IMR-90 (cell line): ENCODE data around the gene MASP2. TPM values are rescaled to one million over a fixed set of nuclear protein-coding genes. Genes with fewer than 3 reads are reported as not detected.
"Not testable (repeated sequence)": the region's sequence is repeated elsewhere in the genome, so short reads cannot be mapped to it uniquely, and the experiment has no call there.

Source experiments
- ATAC-seq: fragments of 200-7000 bp; cut with Tn5 transposase; 2 replicates; pipeline ENCODE4 v1.9.1; 2020; ENCODE audit warnings: low read depth, mild to moderate bottlenecking, moderate library complexity
- BruUV-seq: library from RNA; stranded (reverse); fragments of 400-500 nt; replicated peaks from 2 replicates; lab custom pipeline; 2021; lab: Mats Ljungman, UMichigan
- CTCF ChIA-PET: fragments of 300-600 bp; formaldehyde crosslinking; extraction: SDS; loops from one replicate; lab custom pipeline; 2021; ENCODE audit warnings: antibody characterized with exemption; lab: Yijun Ruan, JAX
- POLR2A ChIA-PET: fragments of 300-600 bp; sonication (Branson Sonifier 250); formaldehyde crosslinking; loops from one replicate; lab custom pipeline; 2022; ENCODE audit warnings: antibody characterized with exemption; ENCODE audit not compliant: unreplicated experiment; lab: Charles Lee
- DNase-seq: peaks from one replicate; pipeline ENCODE4 v3.0.0; 2013
- H2AFZ ChIP-seq: replicated peaks from 2 replicates; pipeline ENCODE3; 2013; ENCODE audit warnings: low read length, mild to moderate bottlenecking; ENCODE audit not compliant: poor library complexity
- H2AK5ac ChIP-seq: 2 replicates; pipeline ENCODE4 v1.6.1; 2013; ENCODE audit warnings: low read depth, low read length, inconsistent platforms
- H2AK9ac ChIP-seq: replicated peaks from 2 replicates; pipeline ENCODE3; 2013; ENCODE audit warnings: mild to moderate bottlenecking, low read depth, low read length, moderate library complexity; ENCODE audit not compliant: poor library complexity
- H2BK120ac ChIP-seq: 2 replicates; pipeline ENCODE4 v1.6.1; 2013; ENCODE audit warnings: low read depth, low read length, inconsistent platforms
- H2BK15ac ChIP-seq: 3 replicates; pipeline ENCODE4 v1.6.1; 2013; ENCODE audit warnings: low read depth, low read length, inconsistent platforms
- H2BK20ac ChIP-seq: 2 replicates; pipeline ENCODE4 v1.6.1; 2013; ENCODE audit warnings: low read depth, mild to moderate bottlenecking, inconsistent platforms, low read length, moderate library complexity
- H2BK5ac ChIP-seq: 2 replicates; pipeline ENCODE4 v1.6.1; 2013; ENCODE audit warnings: mild to moderate bottlenecking, low read depth, low read length, inconsistent platforms; ENCODE audit not compliant: poor library complexity, severe bottlenecking
- H3K14ac ChIP-seq: replicated peaks from 2 replicates; pipeline ENCODE4 v1.6.1; 2013; ENCODE audit warnings: low read depth, low read length, inconsistent platforms
- H3K18ac ChIP-seq: 2 replicates; pipeline ENCODE4 v1.6.1; 2013; ENCODE audit warnings: low read depth, low read length, control low read depth
- H3K23ac ChIP-seq: 2 replicates; pipeline ENCODE4 v1.6.1; 2013; ENCODE audit warnings: low read depth, low read length, inconsistent platforms
- H3K27ac ChIP-seq: 2 replicates; pipeline ENCODE4 v1.5.1; 2013; ENCODE audit warnings: mild to moderate bottlenecking, control low read depth, low read length; ENCODE audit not compliant: insufficient read depth
- H3K27me3 ChIP-seq: 2 replicates; pipeline ENCODE4 v1.6.1; 2013; ENCODE audit warnings: low read length; ENCODE audit not compliant: control insufficient read depth, insufficient read depth
- H3K36me3 ChIP-seq: 2 replicates; pipeline ENCODE4 v1.6.1; 2013; ENCODE audit warnings: low read length, mixed read lengths; ENCODE audit not compliant: control insufficient read depth, insufficient read depth
- H3K4ac ChIP-seq: 2 replicates; pipeline ENCODE4 v1.6.1; 2013; ENCODE audit warnings: low read depth, low read length, inconsistent platforms
- H3K4me1 ChIP-seq: 2 replicates; pipeline ENCODE4 v1.6.1; 2013; ENCODE audit warnings: low read length, mixed read lengths; ENCODE audit not compliant: control insufficient read depth, insufficient read depth
- H3K4me2 ChIP-seq: 2 replicates; pipeline ENCODE4 v1.6.1; 2013; ENCODE audit warnings: low read depth, mild to moderate bottlenecking, control low read depth, low read length, moderate library complexity
- H3K4me3 ChIP-seq: 2 replicates; pipeline ENCODE4 v1.5.1; 2013; ENCODE audit warnings: low read depth, mild to moderate bottlenecking, control low read depth, low read length, moderate library complexity; ENCODE audit not compliant: insufficient read depth
- H3K56ac ChIP-seq: 2 replicates; pipeline ENCODE4 v1.6.1; 2013; ENCODE audit warnings: low read length, inconsistent platforms; ENCODE audit not compliant: insufficient read depth; ENCODE audit errors: extremely low read depth
- H3K79me1 ChIP-seq, 2 experiments: 2 replicates each; pipeline ENCODE4 v1.6.1; 2013; ENCODE audit warnings: low read length in 2 of 2, inconsistent platforms in 1 of 2, low read depth in 1 of 2
- H3K9ac ChIP-seq: 2 replicates; pipeline ENCODE4 v1.6.1; 2013; ENCODE audit warnings: low read depth, low read length, control low read depth
- H3K9me1 ChIP-seq: 2 replicates; pipeline ENCODE4 v1.6.1; 2013; ENCODE audit warnings: low read length, inconsistent platforms; ENCODE audit not compliant: insufficient read depth
- H3K9me3 ChIP-seq: 2 replicates; pipeline ENCODE4 v1.6.1; 2013; ENCODE audit warnings: low read length; ENCODE audit not compliant: control insufficient read depth, insufficient read depth
- H4K20me1 ChIP-seq: 2 replicates; pipeline ENCODE4 v1.6.1; 2013; ENCODE audit warnings: low read length, inconsistent platforms; ENCODE audit not compliant: insufficient read depth
- H4K5ac ChIP-seq: 2 replicates; pipeline ENCODE4 v1.6.1; 2013; ENCODE audit warnings: mild to moderate bottlenecking, low read depth, low read length, control low read depth
- H4K8ac ChIP-seq, 2 experiments: 2 replicates each; pipeline ENCODE4 v1.6.1; 2013; ENCODE audit warnings: low read depth in 2 of 2, low read length in 2 of 2, control low read depth in 1 of 2, inconsistent platforms in 1 of 2
- H4K91ac ChIP-seq: 2 replicates; pipeline ENCODE4 v1.6.1; 2013; ENCODE audit warnings: low read depth, low read length, inconsistent platforms; ENCODE audit not compliant: insufficient read depth
- FOS ChIP-seq: fragments of 150-350 bp; IDR thresholded peaks from 2 replicates; pipeline ENCODE4 v1.6.1; 2016; ENCODE audit warnings: low read depth, low read length
- POLR2A ChIP-seq: IDR thresholded peaks from 2 replicates; pipeline ENCODE4 v1.6.1; 2012; ENCODE audit warnings: mild to moderate bottlenecking, low read depth, low read length
- SMC3 ChIP-seq: fragments of 150-350 bp; IDR thresholded peaks from 2 replicates; pipeline ENCODE4 v1.6.1; 2016; ENCODE audit warnings: low read depth, mild to moderate bottlenecking, antibody characterized with exemption, low read length, moderate library complexity
- WGBS, 2 experiments: methylation state at CpG; one replicate each; pipeline versions ENCODE4 v1.1.5 to v1.1.7; 2013; ENCODE audit warnings: missing lambda C conversion rate in 2 of 2; ENCODE audit not compliant: insufficient read length in 1 of 2; ENCODE audit errors: extremely low coverage in 2 of 2; 5-methylcytosine and 5-hydroxymethylcytosine counted together
- dilution Hi-C: fragments of 300-500 bp; cut with HindIII; formaldehyde crosslinking; loops from one replicate; pipeline ENCODE4 v1.14.3; 2018; ENCODE audit warnings: low sequenced_read_pairs; ENCODE audit not compliant: unreplicated experiment
- in situ Hi-C: fragments of 300-500 bp; cut with MboI; formaldehyde crosslinking; loops from 3 replicates; pipeline ENCODE4 v1.14.3; 2019; ENCODE audit warnings: low sequenced_read_pairs, inconsistent platforms, mixed read lengths
- intact Hi-C: fragments of 100-400 bp; cut with micrococcal nuclease; formaldehyde crosslinking; loops from 2 replicates; pipeline ENCODE4 v1.10.0; 2022
- polyA plus RNA-seq, 3 experiments: library from polyadenylated mRNA; depleted of rRNA; stranded (reverse); fragments of >200 nt; gene quantifications; 2 replicates each; pipeline ENCODE4 v1.2.3, GENCODE V29; 2012; ENCODE audit warnings: low replicate concordance in 1 of 3
- total RNA-seq: library from RNA; depleted of rRNA; stranded (reverse); fragments of >200 nt; gene quantifications from 2 replicates; pipeline ENCODE4 v1.2.3, GENCODE V29; 2012
- TF ChIP-seq, protein P1 (sequence below): fragments of 150-350 bp; IDR thresholded peaks from 2 replicates; pipeline ENCODE4 v1.6.1; 2017; ENCODE audit warnings: mild to moderate bottlenecking, antibody characterized with exemption, low read length, low read depth

The MASP2 gene
- total and polyA plus RNA-seq, 2 of the 4 experiments (the other 2 are of a cell fraction): 0.03 TPM; not detected in 1

DNA sequence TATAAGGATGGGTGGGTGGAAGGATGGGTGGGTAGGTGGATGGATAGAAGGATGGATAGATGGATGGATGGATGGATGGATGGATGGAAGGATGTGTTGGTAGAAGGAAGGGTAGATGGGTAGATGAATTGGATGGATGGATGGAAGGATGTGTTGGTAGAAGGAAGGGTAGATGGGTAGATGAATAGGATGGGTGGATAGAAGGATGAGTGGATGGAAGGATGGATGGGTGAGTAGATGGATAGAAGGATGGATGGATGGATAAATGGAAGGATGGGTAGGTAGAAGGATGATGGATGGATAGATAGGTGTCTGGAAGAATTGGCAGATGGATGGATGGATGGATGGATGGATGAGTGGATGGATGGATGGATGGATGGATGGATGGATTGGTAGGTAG lies 6.0 kb downstream of the MASP2 start:
- Histone ChIP-seq H3K9me3 (no peaks in the 10 kb centered on the region), H3K79me1 (no peaks in the 10 kb centered on the region), H4K91ac (no peak overlapping the region), H2BK15ac (no peak overlapping the region), H2AK5ac (no peak overlapping the region), H3K14ac (no peak overlapping the region), H3K4me1 (no peaks in the 10 kb centered on the region), H3K9ac (no peak overlapping the region), H4K8ac (no peak overlapping the region), H2BK5ac (peak overlapping the region; percentile 50), H2BK120ac (no peak overlapping the region), H2AFZ (no peak overlapping the region), H3K4ac (no peak overlapping the region), H2AK9ac (no peak overlapping the region), H3K18ac (no peak overlapping the region), H3K9me1 (no peaks in the 10 kb centered on the region), H3K23ac (no peak overlapping the region), H2BK20ac (no peak overlapping the region), H4K20me1 (no peaks in the 10 kb centered on the region), H3K4me2 (no peak overlapping the region), H3K36me3 (no peaks in the 10 kb centered on the region), H4K5ac (no peak overlapping the region), H3K4me3 (no peak overlapping the region), H3K56ac (no peak overlapping the region), H3K27ac (no peak overlapping the region), H3K27me3 (peaks cover 6% of the 10 kb centered on the region)
- CTCF ChIA-PET: no interaction called here
- DNase-seq: no peak
- POLR2A ChIA-PET: no interaction called here
- in situ Hi-C loops: no loop called here
- ATAC-seq: no peak
- dilution Hi-C loops: no loop called here
- no peak for TF ChIP-seq POLR2A
- no peak for TF ChIP-seq FOS
- TF ChIP-seq, protein P1, sequence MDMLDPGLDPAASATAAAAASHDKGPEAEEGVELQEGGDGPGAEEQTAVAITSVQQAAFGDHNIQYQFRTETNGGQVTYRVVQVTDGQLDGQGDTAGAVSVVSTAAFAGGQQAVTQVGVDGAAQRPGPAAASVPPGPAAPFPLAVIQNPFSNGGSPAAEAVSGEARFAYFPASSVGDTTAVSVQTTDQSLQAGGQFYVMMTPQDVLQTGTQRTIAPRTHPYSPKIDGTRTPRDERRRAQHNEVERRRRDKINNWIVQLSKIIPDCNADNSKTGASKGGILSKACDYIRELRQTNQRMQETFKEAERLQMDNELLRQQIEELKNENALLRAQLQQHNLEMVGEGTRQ: no peak
- no peak for TF ChIP-seq SMC3
- BruUV-seq: no TSS peak
- intact Hi-C loops: no loop called here

DNA sequence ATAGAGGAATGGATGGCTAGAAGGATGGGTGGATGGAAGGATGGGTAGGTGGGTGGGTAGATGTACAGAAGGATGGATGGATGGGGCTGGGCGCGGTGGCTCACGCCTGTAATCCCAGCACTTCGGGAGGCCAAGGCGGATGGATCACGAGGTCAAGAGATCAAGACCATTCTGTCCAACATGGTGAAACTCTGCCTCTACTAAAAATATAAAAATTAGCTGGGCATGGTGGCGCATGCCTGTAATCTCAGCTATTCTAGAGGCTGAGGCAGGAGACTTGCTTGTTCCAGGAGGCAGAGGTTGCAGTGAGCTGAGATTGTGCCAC lies 7.0 kb downstream of the MASP2 start:
- H4K91ac ChIP-seq, H3K36me3 ChIP-seq, H3K4me1 ChIP-seq, H3K27me3 ChIP-seq, H3K4ac ChIP-seq, H2BK15ac ChIP-seq, H2BK20ac ChIP-seq, H4K8ac ChIP-seq, H2AK9ac ChIP-seq, H3K9ac ChIP-seq, POLR2A ChIA-PET, BruUV-seq, H3K14ac ChIP-seq, in situ Hi-C loops, H4K20me1 ChIP-seq, H3K18ac ChIP-seq, H3K9me1 ChIP-seq, DNase-seq, H4K5ac ChIP-seq, CTCF ChIA-PET, H2AFZ ChIP-seq, dilution Hi-C loops, H3K4me3 ChIP-seq, ATAC-seq, H3K23ac ChIP-seq, H3K4me2 ChIP-seq, H2AK5ac ChIP-seq, H3K9me3 ChIP-seq, intact Hi-C loops, H2BK120ac ChIP-seq, H3K56ac ChIP-seq, H3K27ac ChIP-seq, H3K79me1 ChIP-seq: not testable (repeated sequence)
- no CpG with 5 or more reads among the region's 7 CpGs for WGBS, 2 experiments
- H2BK5ac ChIP-seq: peak overlapping the region; percentile 19
